Ovary (tissue), 9 donors: ENCODE measurements around the gene RDH16. TPM values are rescaled to one million over a fixed set of nuclear protein-coding genes. Genes with fewer than 3 reads are reported as not detected.
"Not testable (repeated sequence)": the region's sequence is repeated elsewhere in the genome, so short reads cannot be mapped to it uniquely, and the experiment has no call there.

Source experiments
- DNase-seq, 5 donors: peaks; one replicate each; pipeline ENCODE4 v3.0.0-alpha.2; 2019 to 2020
- H3K27ac ChIP-seq, 2 donors: fragments of 200-600 bp; one replicate each; pipeline versions ENCODE4 v1.5.1 to v1.8.0; 2019 to 2022
- H3K27me3 ChIP-seq: fragments of 200-600 bp; one replicate; pipeline ENCODE4 v1.8.0; 2022
- H3K36me3 ChIP-seq: fragments of 200-600 bp; sonication (generic); one replicate; pipeline ENCODE4 v1.5.1; 2019
- H3K4me1 ChIP-seq: one replicate; pipeline ENCODE4 v1.8.1; 2013; ENCODE audit warnings: mild to moderate bottlenecking, moderate library complexity; ENCODE audit not compliant: insufficient read depth
- H3K4me3 ChIP-seq: fragments of 200-600 bp; sonication (generic); one replicate; pipeline ENCODE4 v1.5.1; 2017
- H3K9me3 ChIP-seq, 2 donors: fragments of 200-600 bp in 1 of 2; sonication (generic) in 1 of 2; one replicate each; pipeline versions ENCODE4 v1.5.1 to v1.8.1; 2013 to 2019; ENCODE audit warnings: mild to moderate bottlenecking in 1 of 2, moderate library complexity in 1 of 2
- EP300 ChIP-seq: sonication (generic); formaldehyde crosslinking; IDR thresholded peaks from one replicate; pipeline ENCODE4 v1.6.1; 2017; ENCODE audit warnings: antibody characterized with exemption
- POLR2A ChIP-seq: fragments of 450-650 bp; IDR thresholded peaks from one replicate; pipeline ENCODE4 v1.6.1; 2017; ENCODE audit warnings: antibody characterized with exemption, mild to moderate bottlenecking, moderate library complexity
- WGBS, 3 donors: extraction: QIAGEN DNeasy Blood & Tissue Kit in 1 of 3; methylation state at CpG; one replicate each; pipeline versions ENCODE4 v1.1.5 to v1.1.7; 2013 to 2017; 5-methylcytosine and 5-hydroxymethylcytosine counted together
- intact Hi-C, 4 donors: fragments of 100-400 bp; cut with DNase I; formaldehyde crosslinking; loops; one replicate each; pipeline versions ENCODE4 v1.11.0 to v1.15.1; 2022 to 2023
- polyA plus RNA-seq, 2 donors: library from polyadenylated mRNA; stranded (reverse); fragments of 200-250 nt in 1 of 2; fragments of 350-450 nt in 1 of 2; fragmentation: Illumina TruSeq in 1 of 2; extraction: RNeasy Lipid Tissue Mini Kit (QIAGEN cat#74804) in 1 of 2; gene quantifications; one replicate each; pipeline ENCODE4 v1.2.3, GENCODE V29; 2013 to 2014
- total RNA-seq, 7 donors: library from RNA; depleted of rRNA in 2 of 7; stranded (reverse); fragments of >200 nt in 2 of 7; fragmentation: NEBNext Ultra II Directional in 3 of 7; extraction: Animal tissue kit (Norgen Biotek cat#: 25700) in 3 of 7; gene quantifications; one replicate each; pipeline versions ENCODE4 v1.1.0 to v1.2.4, GENCODE V29; 2016 to 2023
- TF ChIP-seq, protein P1 (sequence below), 3 donors: fragments of 450-650 bp in 2 of 3; fragments of 200-600 bp in 1 of 3; IDR thresholded peaks; one replicate each; pipeline versions ENCODE4 v1.5.1 to v1.8.0; 2016 to 2022; ENCODE audit warnings: antibody characterized with exemption in 3 of 3, mild to moderate bottlenecking in 1 of 3
- donor health status: DM: no; HTN: no; CAD: no; lungs with moderate emphysema.
- donor health status: DM: no; HTN: no; CAD: no.
- donor health status: Bipolar disorder and iron deficiency.
- donor health status: DM: yes; HTN: yes; CAD: no.
- donor health status: DM: no; HTN: no; CAD: no.
- donor health status: DM: yes; HTN: yes; CAD: no.

RDH16 gene
- total and polyA plus RNA-seq, 9 donors = 0.22 to 0.64 (median 0.34) TPM

DNA sequence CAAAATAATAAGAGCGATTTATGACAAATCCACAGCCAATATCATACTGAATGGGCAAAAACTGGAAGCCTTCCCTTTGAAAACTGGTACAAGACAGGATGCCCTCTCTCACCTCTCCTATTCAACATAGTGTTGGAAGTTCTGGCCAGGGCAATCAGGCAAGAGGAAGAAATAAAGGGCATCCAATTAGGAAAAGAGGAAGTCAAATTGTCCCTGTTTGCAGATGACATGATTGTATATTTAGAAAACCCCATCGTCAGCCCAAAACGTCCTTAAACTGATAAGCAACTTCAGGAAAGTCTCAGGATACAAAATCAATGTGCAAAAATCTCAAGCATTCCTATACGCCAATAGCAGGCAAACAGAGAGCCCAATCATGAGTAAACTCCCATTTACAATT is 4.8 kb upstream of the RDH16 start:
- intact Hi-C loops, H3K9me3 ChIP-seq, H3K4me3 ChIP-seq, H3K27ac ChIP-seq, H3K36me3 ChIP-seq, H3K4me1 ChIP-seq, DNase-seq, H3K27me3 ChIP-seq: not testable (repeated sequence)
- 66 to 80% (median 78%) methylated on average over 4 of the region's 4 CpGs for WGBS, 3 donors

DNA sequence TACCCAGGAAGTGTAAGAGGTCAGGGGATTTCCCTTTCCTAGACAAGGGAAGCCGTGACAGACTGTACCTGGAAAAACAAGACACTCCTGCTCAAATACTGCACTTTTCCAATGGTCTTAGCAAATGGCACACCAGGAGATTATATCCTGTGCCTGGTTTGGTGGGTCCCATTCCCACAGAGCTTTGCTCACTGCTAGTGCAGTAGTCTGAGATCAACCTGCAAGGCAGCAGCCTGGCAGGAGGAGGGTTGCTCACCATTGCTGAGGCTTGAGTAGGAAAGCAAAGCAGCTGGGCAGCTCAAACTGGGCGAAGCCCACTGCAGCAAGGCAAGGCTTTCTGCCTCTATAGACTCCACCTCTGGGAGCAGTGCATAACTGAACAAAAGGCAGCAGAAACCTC is 1.0 kb upstream of the RDH16 start:
- Histone ChIP-seq H3K4me3 (no peak overlapping the region), H3K4me1 (no peaks in the 10 kb centered on the region), H3K36me3 (no peaks in the 10 kb centered on the region), H3K27me3 (no peaks in the 10 kb centered on the region), H3K9me3 (no peaks in the 10 kb centered on the region), H3K27ac (no peak overlapping the region)
- TF ChIP-seq, protein P1, sequence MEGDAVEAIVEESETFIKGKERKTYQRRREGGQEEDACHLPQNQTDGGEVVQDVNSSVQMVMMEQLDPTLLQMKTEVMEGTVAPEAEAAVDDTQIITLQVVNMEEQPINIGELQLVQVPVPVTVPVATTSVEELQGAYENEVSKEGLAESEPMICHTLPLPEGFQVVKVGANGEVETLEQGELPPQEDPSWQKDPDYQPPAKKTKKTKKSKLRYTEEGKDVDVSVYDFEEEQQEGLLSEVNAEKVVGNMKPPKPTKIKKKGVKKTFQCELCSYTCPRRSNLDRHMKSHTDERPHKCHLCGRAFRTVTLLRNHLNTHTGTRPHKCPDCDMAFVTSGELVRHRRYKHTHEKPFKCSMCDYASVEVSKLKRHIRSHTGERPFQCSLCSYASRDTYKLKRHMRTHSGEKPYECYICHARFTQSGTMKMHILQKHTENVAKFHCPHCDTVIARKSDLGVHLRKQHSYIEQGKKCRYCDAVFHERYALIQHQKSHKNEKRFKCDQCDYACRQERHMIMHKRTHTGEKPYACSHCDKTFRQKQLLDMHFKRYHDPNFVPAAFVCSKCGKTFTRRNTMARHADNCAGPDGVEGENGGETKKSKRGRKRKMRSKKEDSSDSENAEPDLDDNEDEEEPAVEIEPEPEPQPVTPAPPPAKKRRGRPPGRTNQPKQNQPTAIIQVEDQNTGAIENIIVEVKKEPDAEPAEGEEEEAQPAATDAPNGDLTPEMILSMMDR (IDR thresholded peaks at IDR 0.05) = no peak
- no peak for TF ChIP-seq EP300
- TF ChIP-seq POLR2A = no peak
- DNase-seq = no peak
- WGBS, 3 donors = 81 to 96% (median 82%) methylated on average over 2 of the region's 2 CpGs
- intact Hi-C loops = no loop called here

DNA sequence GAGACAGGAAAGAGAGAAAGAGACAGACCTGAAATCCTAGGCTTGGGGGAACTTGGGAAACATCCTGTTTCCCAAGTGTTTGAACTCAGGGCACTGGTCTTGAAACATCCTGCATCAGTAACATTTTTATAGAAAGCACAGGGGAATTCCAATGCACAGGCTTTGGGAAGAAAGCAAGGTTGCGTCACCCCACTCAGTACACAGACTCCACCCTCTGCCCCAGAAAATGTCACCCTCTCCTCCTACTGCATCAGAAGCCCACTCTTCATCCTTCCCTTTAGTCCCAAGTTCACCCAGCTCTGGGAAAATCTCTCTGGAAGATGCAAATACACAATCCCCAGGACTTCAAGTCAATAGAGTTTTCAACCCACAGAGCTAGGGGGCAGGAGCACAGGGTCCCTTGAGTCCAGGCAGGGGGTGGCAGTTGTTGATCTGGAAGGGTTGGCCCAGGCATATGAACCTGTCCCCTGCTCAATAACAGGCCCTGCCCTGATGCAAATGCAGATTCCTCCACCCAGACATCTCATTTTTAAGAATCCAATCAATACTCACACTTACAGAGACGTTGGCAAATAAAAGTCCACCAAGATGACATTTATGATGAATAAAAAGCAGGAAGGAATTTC is 1.7 kb downstream of the RDH16 start:
- no peak for DNase-seq
- H3K9me3 ChIP-seq = no peaks in the 10 kb centered on the region
- no peaks in the 10 kb centered on the region for H3K4me1 ChIP-seq
- H3K27ac ChIP-seq = no peak overlapping the region
- WGBS, 3 donors = 65 to 80% (median 69%) methylated on average over 2 of the region's 2 CpGs
- no peak for TF ChIP-seq POLR2A
- no peak for TF ChIP-seq EP300
- TF ChIP-seq, protein P1 (IDR thresholded peaks at IDR 0.05) = no peak
- H3K27me3 ChIP-seq = no peaks in the 10 kb centered on the region
- intact Hi-C loops = no loop called here
- no peak overlapping the region for H3K4me3 ChIP-seq
- no peaks in the 10 kb centered on the region for H3K36me3 ChIP-seq

DNA sequence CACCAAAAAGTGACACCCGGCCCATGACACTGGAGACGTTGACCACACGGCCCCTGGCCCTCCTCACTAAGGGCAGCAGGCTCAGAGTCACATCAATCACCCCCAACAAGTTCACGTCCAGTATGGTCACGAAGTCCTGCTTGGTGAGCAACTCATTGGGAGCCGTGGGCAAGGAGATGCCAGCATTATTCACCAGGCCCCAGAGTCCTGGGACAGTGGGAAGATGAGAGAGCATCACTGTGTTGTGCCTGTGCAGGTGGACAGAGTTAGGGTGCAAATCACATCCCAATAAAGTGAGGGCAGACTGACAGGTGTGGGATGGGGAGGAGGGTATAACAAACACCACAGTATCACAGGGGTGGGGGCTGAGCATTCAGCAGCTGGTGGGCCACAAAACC is 2.5 kb downstream of the RDH16 start:
- TF ChIP-seq EP300 = no peak
- TF ChIP-seq, protein P1 (IDR thresholded peaks at IDR 0.05) = no peak
- no peak for TF ChIP-seq POLR2A
- Histone ChIP-seq H3K9me3 (no peaks in the 10 kb centered on the region), H3K4me3 (no peak overlapping the region), H3K27me3 (no peaks in the 10 kb centered on the region), H3K27ac (no peak overlapping the region), H3K4me1 (no peaks in the 10 kb centered on the region), H3K36me3 (no peaks in the 10 kb centered on the region)
- intact Hi-C loops = no loop called here
- DNase-seq = no peak
- 73 to 82% (median 74%) methylated on average over 6 of the region's 6 CpGs for WGBS, 3 donors

DNA sequence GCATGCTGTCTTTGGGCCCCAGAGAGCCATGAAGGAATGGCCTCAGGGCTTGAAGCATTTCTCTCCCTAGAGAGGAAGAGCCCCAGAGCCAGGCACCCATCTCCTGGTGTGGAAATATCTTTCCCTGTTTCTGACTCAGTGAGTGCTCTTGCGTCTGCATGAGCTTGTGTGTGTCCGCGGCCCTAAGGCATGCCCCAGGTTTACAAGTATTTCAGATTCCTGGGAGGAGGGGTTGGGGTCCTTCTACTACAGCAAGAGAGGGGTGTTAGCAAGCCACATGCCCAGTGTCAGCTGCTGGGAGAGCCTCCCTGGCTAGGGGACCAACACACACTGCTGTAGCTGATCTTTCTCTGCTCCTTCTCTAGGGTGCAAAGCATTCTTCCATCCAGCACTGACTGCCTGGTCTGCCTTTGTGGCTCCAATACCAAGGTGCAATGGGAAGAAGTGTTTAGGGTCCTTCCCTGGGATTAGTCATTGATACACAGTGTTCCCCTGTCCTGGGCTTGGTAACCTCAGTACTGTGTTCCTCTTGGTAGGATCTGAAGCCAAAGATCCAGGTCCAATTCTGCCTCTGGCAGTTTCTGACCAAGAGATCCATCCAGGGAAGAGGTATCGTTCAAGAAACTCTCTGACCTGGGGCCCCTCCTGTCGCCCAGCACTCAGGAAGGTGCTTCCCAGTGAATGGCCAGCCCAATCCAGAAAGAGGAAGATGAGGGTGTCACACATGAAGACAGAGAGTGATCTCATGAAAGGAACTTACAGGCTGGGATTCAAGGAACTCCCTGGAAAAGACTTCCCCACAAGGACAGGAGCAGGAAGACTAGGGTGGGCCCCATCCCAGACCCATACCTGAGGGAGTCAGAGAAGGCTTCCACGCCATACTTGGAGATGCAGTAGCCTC is 3.1 kb downstream of the RDH16 start:
- Histone ChIP-seq H3K27ac (no peak overlapping the region), H3K9me3 (no peaks in the 10 kb centered on the region), H3K4me1 (no peaks in the 10 kb centered on the region), H3K4me3 (no peak overlapping the region), H3K36me3 (no peaks in the 10 kb centered on the region), H3K27me3 (no peaks in the 10 kb centered on the region)
- no peak for DNase-seq
- intact Hi-C loops = no loop called here
- TF ChIP-seq POLR2A = no peak
- no peak for TF ChIP-seq EP300
- TF ChIP-seq, protein P1 (IDR thresholded peaks at IDR 0.05) = no peak
- WGBS, 3 donors = 89 to 98% (median 93%) methylated on average over 6 of the region's 6 CpGs
